Fibroblast of mammary gland (primary cell): ENCODE data around the gene NOXA1.
"Not testable (repeated sequence)": the region's sequence is repeated elsewhere in the genome, so short reads cannot be mapped to it uniquely, and the experiment has no call there.

Experiments used
- DNase-seq: peaks from one replicate; pipeline ENCODE4 v3.0.0-alpha.2; 2010; ENCODE audit warnings: low read depth
- H3K4me3 ChIP-seq: 2 replicates; pipeline ENCODE4 v1.5.1; 2011; ENCODE audit warnings: low read depth, mild to moderate bottlenecking, low read length, moderate library complexity; ENCODE audit not compliant: control insufficient read depth
- CTCF ChIP-seq: conservative IDR thresholded peaks from 2 replicates; pipeline ENCODE4 v1.5.1; 2011; ENCODE audit warnings: low read depth, low read length, inconsistent platforms; ENCODE audit not compliant: control insufficient read depth, insufficient read depth

The NOXA1 gene

GRCh38 chr9:137383784-137384756, 39.1 kb upstream of the NOXA1 start:
- no peak for TF ChIP-seq CTCF
- H3K4me3 ChIP-seq, result no peak overlapping the region
- no peak for DNase-seq

- DNase-seq, result no peak
- no peak overlapping the region for H3K4me3 ChIP-seq
- no peak for TF ChIP-seq CTCF
These were observed 38.0 kb upstream of the NOXA1 start for GRCh38 chr9:137385061-137385655.

DNA sequence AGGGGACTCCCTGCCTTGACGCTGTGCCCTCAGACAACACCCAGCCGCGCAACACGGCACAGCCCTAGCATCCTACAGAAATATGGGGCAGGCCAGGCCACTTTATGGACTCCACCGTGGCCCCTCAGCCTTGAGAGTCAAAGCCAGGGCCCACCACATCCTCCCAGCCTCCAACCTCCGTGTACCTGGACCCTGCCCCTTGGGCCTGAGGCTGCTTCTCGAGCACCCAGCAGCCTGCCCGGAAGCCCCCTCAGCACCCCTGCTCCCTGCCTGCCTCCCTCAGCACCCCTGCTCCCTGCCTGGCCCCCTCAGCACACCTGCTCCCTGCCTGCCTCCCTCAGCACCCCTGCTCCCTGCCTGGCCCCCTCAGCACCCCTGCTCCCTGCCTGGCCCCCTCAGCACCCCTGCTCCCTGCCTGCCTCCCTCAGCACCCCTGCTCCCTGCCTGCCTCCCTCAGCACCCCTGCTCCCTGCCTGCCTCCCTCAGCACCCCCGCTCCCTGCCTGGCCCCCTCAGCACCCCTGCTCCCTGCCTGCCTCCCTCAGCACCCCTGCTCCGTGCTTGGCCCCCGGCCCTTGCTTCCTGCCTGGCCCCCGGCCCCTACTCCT, 36.6 kb upstream of the NOXA1 start:
- not testable (repeated sequence) for H3K4me3 ChIP-seq, DNase-seq

DNA sequence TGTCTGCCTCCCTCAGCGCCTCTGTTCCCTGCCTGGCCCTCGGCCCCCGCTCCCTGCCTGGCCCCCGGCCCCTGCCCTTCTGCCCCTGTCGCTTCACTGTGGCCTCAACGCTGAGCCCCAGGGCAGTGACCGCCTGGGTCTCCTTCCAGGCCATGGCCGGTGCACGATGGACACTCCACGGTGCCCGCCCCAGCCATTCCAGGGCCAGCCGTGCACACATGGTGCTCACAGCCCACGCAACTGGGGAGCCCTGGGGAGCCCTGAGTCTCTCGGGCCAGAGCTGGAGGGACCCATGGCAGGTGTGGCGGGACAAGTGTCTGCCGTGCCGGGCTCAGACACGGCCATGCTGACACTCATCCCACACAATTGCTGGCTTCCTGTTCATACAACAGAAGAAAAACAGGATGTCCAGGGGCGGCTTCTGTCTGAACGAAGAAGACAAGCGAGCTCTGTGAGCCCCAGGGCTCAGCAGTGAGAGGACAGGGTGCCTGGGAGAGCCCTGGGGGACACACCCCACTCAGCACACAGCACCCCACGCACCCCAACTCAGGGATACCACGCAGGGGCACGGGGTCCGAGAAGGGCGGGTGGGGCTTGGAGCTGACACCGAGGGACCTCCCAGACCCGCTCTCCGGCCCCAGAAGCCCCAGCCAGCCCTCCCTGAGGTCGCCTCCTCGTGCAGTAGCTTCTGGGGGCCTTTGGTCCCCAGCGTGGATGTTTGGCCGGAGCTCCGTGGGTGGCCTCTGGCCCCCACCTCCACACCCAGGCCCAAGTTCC, 35.9 kb upstream of the NOXA1 start:
- H3K4me3 ChIP-seq, result no peak overlapping the region
- no peak for TF ChIP-seq CTCF
- no peak for DNase-seq

DNA sequence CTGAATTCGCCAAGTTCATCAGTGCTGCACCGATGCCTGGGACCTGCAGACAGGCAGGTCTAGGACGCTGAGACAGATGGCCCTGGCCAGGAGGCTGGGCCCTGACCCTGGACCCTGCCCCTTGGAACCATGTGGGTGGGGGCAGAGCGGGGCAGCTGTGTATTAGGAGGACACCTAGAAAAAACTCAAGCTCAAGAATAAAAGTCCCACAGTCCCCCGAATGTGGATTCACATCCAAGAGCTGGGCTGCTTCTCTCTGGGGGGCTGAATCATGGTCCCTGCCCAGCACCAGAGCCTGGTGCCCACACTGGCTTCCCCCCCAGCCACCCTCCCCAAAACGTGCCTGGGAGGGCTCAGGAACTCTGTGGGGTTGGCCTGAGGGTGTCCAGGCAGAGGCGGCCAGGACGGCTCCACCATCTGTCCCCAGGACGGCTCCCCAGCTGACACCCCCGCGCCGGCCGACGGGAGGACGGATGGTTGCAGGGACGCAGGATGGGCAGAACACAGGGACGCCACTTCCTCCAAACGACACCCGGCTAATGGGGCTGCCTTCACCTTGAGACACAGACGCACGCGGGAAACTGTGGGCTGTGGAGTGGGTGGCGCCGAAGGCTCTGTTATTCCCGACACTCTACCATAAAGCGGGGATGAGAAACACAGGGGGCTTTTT, 35.2 kb upstream of the NOXA1 start:
- no peak for DNase-seq
- TF ChIP-seq CTCF, result no peak
- H3K4me3 ChIP-seq, result no peak overlapping the region

DNA sequence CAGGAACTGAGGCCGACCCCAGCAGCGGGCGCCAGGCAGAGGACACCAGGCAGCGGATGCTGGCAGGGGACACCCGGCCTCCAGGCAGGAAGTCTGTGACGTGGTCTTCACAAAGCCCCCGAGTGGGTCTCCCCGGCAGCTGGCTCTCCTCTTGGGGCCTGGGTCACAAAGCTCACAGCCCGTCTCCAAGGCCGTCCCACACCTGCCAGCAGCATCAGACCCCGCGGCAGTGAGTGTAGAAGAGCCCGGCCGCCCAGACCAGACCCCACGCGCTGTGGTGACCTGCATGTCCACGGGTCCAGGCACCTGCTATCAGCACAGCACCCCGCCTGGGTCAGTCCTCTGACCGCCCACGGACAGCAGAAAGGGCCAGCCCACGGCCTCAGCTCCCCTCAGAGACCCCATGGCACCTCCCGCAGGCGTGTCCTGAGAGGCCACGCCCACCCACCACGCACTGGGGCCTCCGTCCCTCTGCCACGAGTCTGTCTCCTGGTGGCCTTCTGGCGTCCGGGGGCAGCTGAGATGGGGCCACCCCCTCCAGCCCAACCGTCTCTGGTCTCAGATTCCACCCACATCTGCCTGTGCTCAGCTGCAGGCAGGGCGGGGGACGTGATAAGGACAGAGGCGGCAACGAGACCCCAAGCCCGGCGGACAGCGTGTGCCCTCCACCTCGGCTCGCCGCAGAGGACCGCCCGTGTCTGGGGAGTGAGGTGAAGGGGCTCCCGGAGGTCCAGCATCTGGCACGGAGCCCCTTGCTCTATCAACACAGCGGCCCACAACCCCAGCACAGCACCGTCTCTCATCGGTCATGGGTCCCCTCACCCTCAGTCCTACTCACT, 34.4 kb upstream of the NOXA1 start:
- no peak overlapping the region for H3K4me3 ChIP-seq
- no peak for DNase-seq
- TF ChIP-seq CTCF, result no peak
